NCI-H345 treated with DMSO at 0.1 percent for 48 hours (cell line): ENCODE measurements around the gene MT1F.
"Not testable (repeated sequence)": the region's sequence is repeated elsewhere in the genome, so short reads cannot be mapped to it uniquely, and the experiment has no call there.

ENCODE experiments used
- DNase-seq: peaks from one replicate; lab custom pipeline; 2025; ENCODE audit not compliant: unreplicated experiment; lab: John Stamatoyannopoulos, UW

Gene MT1F

GRCh38 chr16:56643080-56643778 is 14.5 kb upstream of the MT1F start:
- no peak for DNase-seq

DNA sequence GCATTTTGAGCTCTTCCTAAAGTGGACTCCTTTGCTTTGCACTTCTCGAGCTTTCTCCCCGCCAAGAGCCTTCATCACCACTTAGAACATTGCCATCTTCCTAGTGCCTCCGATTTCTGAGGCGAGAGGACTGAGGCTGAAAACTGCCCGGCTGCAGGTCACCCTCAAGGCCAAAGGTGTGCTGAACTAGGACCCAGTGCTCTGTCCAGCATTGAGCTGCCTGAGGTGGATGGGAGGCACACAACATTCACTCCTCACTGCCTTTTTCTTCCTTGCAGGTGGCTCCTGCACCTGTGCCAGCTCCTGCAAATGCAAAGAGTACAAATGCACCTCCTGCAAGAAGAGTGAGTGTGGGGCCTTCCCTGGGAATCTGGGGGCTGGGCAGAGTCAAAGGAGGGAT is 13.9 kb upstream of the MT1F start:
- DNase-seq: no peak

DNA sequence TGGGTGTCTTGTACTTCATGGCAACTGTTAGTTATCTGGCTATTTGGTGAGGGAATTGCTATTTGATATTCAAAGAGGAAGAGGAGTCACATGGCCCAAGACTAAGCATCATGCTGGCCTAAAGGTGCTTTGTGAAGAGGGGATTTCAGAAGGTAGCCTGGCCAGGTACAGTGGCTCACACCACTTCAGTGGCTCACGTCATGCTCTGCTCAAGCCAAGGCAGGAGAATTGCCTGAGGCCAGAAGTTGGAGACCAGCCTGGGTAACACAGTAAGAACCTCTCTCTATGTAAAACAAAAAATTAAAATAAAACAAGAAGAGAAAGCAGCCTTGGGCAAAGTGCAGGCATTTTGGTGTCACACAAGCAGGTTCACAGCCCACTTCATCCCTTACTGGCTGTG is 12.4 kb upstream of the MT1F start:
- no peak for DNase-seq

DNA sequence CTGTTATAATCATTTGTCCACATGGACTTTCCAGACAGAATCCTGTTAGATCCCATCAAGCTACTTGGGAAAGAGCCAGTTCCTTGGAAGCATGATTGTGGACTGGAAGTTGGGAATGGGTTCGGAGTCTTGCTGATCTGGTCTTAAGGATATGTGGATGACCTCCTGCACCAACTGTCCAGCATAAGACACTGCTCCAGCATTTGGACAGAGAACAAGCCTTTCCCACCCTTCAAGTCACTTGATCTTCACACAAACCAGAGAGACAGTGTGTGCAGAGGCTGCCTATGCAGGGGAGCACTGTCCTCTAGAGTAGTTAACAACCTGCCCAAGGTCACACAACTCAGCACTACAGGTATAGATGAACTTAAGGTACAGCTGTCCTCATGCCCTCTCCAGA is 11.9 kb upstream of the MT1F start:
- DNase-seq: no peak

- DNase-seq: no peak
Observed at GRCh38 chr16:56647641-56648431, 9.9 kb upstream of the MT1F start.

- no peak for DNase-seq
Observed at GRCh38 chr16:56649271-56649670, 8.5 kb upstream of the MT1F start.

DNA sequence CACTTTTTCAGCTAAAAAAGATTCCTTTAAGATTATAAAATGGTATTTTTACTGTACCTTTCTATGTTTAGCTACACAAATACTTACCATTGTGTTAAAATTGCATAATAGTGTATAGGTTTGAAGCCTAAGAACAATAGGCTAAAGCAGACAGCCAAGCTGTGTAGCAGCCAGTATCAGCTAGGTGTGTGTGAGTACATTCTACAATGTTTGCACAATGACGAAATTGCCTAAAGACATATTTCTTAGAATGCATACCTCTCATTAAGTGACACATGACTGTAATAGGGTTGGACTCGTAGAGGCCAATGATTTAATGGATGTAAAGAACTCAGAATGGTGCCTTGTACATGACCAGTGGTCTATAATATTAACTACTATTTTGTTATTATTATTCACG is 7.9 kb upstream of the MT1F start:
- DNase-seq: no peak

DNA sequence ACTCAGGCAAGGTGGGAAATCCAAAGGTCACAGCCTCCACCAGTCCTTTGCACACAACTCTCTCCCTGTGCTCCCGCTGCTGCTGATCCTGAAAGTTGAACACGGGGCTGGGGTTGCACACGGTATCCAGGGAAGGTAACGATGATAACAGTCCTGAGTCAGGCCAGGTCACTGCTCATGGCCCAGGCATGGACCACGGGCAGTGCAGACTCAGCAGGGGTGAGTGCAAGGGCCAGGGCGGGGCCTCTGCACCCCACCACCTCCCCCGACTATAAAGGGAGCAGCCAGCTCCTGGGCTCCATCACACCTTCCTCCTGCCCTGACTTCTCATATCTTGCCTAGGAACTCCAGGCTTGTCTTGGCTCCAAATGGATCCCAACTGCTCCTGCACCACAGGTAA is 6.2 kb upstream of the MT1F start, which contains the start of gene MT1B:
Gene MT1B, plus strand, starts transcription at position 301 of the 400 bp plus-strand sequence. Its CDS starts 68 bp downstream, at position 369.
- no peak for DNase-seq

DNA sequence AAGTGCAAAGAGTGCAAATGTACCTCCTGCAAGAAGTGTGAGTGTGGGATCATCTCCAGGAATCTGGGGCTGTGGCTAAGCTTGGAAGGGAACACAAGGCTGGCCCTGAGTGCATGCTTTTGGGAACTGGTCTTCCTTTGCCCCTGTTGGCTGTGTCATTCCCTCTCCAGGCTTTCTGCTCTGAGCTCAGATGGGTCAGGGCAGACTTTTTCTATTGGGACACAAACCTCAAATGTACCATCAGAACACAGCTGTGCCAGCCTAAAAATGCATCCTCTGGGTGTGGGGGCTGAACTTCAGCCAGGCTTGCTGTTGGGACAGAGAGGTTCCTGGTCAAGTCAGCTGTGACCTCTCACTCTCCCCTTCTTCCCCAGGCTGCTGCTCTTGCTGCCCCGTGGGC is 5.2 kb upstream of the MT1F start:
- no peak for DNase-seq

- no peak for DNase-seq
Observed at GRCh38 chr16:56653218-56653617, 4.5 kb upstream of the MT1F start.

DNA sequence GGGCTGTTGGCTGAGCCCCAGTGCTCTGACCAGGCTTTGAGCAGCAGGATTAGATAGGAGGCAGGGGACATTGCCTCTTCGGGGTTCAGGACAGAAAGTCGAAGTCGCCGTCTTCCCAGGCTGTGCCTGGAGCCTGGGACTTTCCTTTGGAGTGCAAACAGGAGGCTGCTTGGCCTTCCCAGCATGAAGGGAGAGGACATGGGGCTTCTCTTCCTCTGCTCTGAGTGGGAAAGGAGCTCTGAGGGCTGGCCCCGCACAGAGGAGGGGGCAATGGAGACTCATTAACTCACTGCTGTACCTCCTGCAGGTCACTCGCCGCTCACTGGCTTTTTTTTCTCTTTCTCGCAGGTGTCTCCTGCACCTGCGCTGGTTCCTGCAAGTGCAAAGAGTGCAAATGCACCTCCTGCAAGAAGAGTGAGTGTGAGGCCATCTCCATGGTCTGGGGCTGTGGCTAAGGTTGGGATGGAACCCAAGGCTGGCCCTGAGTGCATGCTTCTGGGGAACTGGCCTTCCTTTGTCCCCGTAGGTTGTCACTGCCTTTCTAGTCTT is 642 bp downstream of the MT1F start:
- DNase-seq: no peak

DNA sequence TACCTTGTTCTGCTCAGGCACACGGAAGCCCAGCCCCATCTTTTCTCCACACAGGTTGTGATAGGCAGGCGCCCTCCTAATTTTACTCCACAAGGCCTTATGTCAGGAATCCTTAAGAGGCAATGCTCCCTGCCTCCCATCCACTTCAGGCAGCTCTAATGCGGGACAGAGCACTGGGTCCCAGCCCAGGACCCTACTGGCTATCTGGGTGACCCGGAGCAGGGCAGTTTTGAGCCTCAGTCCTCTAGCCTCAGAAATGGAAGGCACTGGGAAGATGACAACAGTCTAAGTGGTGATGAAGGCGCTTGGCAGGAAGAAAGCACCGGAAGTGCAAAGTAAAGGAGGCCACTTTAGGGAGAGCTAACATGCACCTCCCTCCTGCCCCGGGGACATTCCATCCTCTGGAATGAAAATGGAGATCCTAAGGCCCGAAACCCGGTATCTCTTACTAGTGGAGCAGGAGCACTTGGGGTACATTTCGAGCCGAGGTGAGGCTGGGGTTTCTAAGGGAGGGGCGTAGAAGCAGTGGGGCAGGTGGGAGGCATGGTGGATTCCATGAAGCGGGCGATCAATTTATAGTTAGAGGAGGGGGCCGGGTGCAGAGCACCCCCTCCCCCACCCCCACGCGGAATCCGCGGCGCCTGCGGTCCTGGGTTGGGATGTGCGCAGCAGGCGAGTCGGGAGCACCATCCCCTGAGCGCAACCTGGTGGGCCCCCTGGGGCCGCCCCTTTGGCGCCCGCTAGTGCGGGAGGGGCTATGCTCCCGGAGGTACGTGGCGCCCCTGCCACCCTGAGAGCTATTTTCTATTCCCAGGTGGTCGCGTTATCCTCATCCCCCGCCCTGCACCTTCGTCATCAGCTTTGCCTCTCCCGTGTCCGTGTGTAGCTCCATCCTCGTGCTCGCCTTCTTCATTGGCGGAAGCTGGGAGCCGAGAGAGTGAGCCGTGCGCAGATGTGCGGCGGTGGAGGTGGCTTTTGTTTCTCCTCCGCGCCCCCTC is 4.9 kb downstream of the MT1F start:
- DNase-seq: no peak

DNA sequence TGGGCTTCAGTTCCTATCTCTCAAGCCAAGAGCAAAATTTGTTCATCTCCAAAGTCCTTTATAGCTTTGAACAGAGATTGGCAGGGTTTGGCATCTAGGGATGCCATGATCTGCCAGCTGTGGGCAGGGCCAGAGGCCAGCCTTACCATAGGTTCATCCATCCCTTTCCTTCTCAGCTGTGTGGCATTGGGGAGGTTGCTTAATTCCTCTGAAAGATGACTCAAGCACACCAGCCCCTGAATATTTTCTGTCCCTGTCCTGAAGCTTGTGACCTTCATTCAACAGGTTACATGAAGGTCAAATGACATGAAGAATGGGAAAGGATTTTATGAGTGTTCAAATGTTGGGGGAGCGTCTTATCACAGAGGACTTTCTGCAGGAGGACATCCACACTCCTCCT is 6.7 kb downstream of the MT1F start:
- no peak for DNase-seq

- not testable (repeated sequence) for DNase-seq
Observed at GRCh38 chr16:56665286-56666261, 7.8 kb downstream of the MT1F start.

- DNase-seq: no peak
Observed at GRCh38 chr16:56667581-56668571, 10.1 kb downstream of the MT1F start, which contains the start of gene MT1G. TSS of gene MT1G (minus strand) at chr16:56668065. CDS start at chr16:56667993, 72 bp downstream.

GRCh38 chr16:56669005-56669839 is 11.5 kb downstream of the MT1F start, which contains the start of gene MT1H:
TSS of gene MT1H (plus strand) at chr16:56669814. CDS start at chr16:56669885, 71 bp downstream.
- DNase-seq: no peak

DNA sequence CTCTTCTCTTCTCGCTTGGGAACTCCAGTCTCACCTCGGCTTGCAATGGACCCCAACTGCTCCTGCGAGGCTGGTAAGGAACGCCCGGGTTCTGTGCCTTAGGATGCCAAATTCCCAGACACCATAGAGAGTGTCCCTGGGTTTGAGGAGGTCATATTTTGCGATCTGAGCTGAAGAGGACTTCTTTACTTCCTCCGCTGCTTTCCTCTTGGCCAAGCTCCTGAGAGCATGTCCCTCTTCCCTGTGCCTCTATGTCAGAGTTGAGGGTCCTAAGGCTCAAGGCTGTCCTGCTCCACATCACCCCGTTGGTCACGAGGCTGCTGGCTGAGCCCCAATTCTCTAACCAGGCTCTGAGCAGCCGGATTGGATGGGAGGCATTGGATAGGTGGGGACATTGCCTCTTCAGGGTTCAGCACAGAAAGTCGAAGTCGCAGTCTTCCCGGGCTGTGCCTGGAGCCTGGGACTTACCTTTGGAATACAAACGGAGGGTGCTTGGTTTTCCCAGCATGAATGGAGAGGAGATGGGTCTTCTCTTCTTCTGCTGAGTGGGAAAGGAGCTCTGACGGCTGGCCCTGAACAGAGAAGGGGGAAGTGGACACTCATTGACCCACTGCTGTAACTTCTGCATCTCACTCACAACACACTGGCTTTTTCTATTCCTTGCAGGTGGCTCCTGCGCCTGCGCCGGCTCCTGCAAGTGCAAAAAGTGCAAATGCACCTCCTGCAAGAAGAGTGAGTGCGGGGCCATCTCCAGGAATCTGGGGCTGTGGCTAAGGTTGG is 12.3 kb downstream of the MT1F start:
- DNase-seq: no peak
